Endothelial cell of umbilical vein (primary cell): ENCODE results near the gene SNX2. TPM values are rescaled to one million over a fixed set of nuclear protein-coding genes. Genes with fewer than 3 reads are reported as not detected.

Experiments used
- BruUV-seq: library from RNA; stranded (reverse); fragments of 400-500 nt; replicated peaks from 2 replicates; lab custom pipeline; 2021; lab: Mats Ljungman, UMichigan
- CTCF ChIA-PET: fragments of 300-600, 350-600 bp; sonication (Branson Sonifier 250); formaldehyde crosslinking; loops from one replicate; lab custom pipeline; 2021; ENCODE audit warnings: antibody characterized with exemption, inconsistent platforms; lab: Charles Lee
- POLR2A ChIA-PET: fragments of 300-600, 350-600 bp; sonication (Branson Sonifier 250); formaldehyde crosslinking; loops from one replicate; lab custom pipeline; 2021; ENCODE audit warnings: antibody characterized with exemption, inconsistent platforms; lab: Charles Lee
- DNase-seq: peaks from one replicate; pipeline ENCODE4 v3.0.0-alpha.2; 2011; ENCODE audit warnings: low read depth, low spot score
- FAIRE-seq: peaks from 2 replicates; lab custom pipeline; 2011; peaks lifted over from hg19 to GRCh38; lab: Jason Lieb, UNC
- H2AFZ ChIP-seq: 2 replicates; pipeline ENCODE4 v1.6.0; 2012; ENCODE audit warnings: low read depth, low read length, control low read depth, inconsistent platforms
- H3K27ac ChIP-seq: 2 replicates; pipeline ENCODE4 v1.5.1; 2011; ENCODE audit warnings: low read depth, mild to moderate bottlenecking, control low read depth, low read length, moderate library complexity; ENCODE audit not compliant: insufficient read depth
- H3K27me3 ChIP-seq, 2 experiments: 2 replicates each; pipeline versions ENCODE4 v1.6.0 to v1.6.1; 2011; ENCODE audit warnings: low read length in 2 of 2, mixed read lengths in 1 of 2; ENCODE audit not compliant: control insufficient read depth in 2 of 2, insufficient read depth in 2 of 2
- H3K36me3 ChIP-seq, 2 experiments: 2 replicates in 1 of 2; 3 replicates in 1 of 2; pipeline ENCODE4 v1.5.1; 2011; ENCODE audit warnings: low read length in 2 of 2, mild to moderate bottlenecking in 1 of 2, moderate library complexity in 1 of 2; ENCODE audit not compliant: control insufficient read depth in 2 of 2, insufficient read depth in 2 of 2; ENCODE audit errors: extremely low read depth in 1 of 2
- H3K4me1 ChIP-seq: 3 replicates; pipeline ENCODE4 v1.5.1; 2011; ENCODE audit warnings: mild to moderate bottlenecking, low read length; ENCODE audit not compliant: control insufficient read depth, insufficient read depth; ENCODE audit errors: extremely low read depth
- H3K4me2 ChIP-seq: 2 replicates; pipeline ENCODE4 v1.6.1; 2011; ENCODE audit warnings: low read length, control low read depth, mixed read lengths; ENCODE audit not compliant: insufficient read depth
- H3K4me3 ChIP-seq, 3 experiments: fragments of 200-600 bp in 1 of 3; sonication (generic), shearing (Covaris generic) in 1 of 3; replicated peaks in 1 of 3; 2 replicates each; pipeline ENCODE4 v1.5.1; 2011 to 2016; ENCODE audit warnings: control low read depth in 3 of 3, low read length in 3 of 3, mild to moderate bottlenecking in 2 of 3, inconsistent platforms in 1 of 3, low read depth in 1 of 3, moderate library complexity in 1 of 3; ENCODE audit not compliant: insufficient read depth in 1 of 3
- H3K79me2 ChIP-seq: 2 replicates; pipeline ENCODE4 v1.6.0; 2012; ENCODE audit warnings: low read length, inconsistent platforms; ENCODE audit not compliant: control insufficient read depth, insufficient read depth
- H3K9ac ChIP-seq: replicated peaks from 2 replicates; pipeline ENCODE3; 2011; ENCODE audit warnings: low read length, control low read depth; ENCODE audit not compliant: insufficient read depth; ENCODE audit errors: extremely low read depth
- H3K9me1 ChIP-seq: replicated peaks from 3 replicates; pipeline ENCODE4 v1.6.0; 2011; ENCODE audit warnings: mild to moderate bottlenecking, low read length; ENCODE audit not compliant: control insufficient read depth, insufficient read depth; ENCODE audit errors: extremely low read depth
- H3K9me3 ChIP-seq: replicated peaks from 2 replicates; pipeline ENCODE4 v1.5.1; 2012; ENCODE audit warnings: low read length, inconsistent platforms; ENCODE audit not compliant: control insufficient read depth, insufficient read depth
- H4K20me1 ChIP-seq: replicated peaks from 2 replicates; pipeline ENCODE3; 2011; ENCODE audit warnings: mild to moderate bottlenecking, low read length; ENCODE audit not compliant: control insufficient read depth, insufficient read depth; ENCODE audit errors: extremely low read depth
- EZH2 ChIP-seq: IDR thresholded peaks from 2 replicates; pipeline ENCODE4 v1.6.1; 2012; ENCODE audit warnings: borderline replicate concordance, low read depth, mild to moderate bottlenecking, moderate library complexity, low read length, inconsistent platforms; ENCODE audit not compliant: severe bottlenecking
- FOS ChIP-seq: IDR thresholded peaks from 2 replicates; pipeline ENCODE4 v1.6.1; 2011; ENCODE audit warnings: mild to moderate bottlenecking, low read length, moderate library complexity, borderline replicate concordance; ENCODE audit not compliant: insufficient read depth
- GATA2 ChIP-seq: IDR thresholded peaks from 2 replicates; pipeline ENCODE4 v1.7.0; 2011; ENCODE audit warnings: low read depth, mild to moderate bottlenecking, moderate library complexity, mixed read lengths, low read length; ENCODE audit not compliant: insufficient read length, insufficient read depth
- JUN ChIP-seq: IDR thresholded peaks from 2 replicates; pipeline ENCODE4 v1.6.1; 2011; ENCODE audit warnings: borderline replicate concordance, low read depth; ENCODE audit not compliant: insufficient read length, insufficient read depth
- MAX ChIP-seq: IDR thresholded peaks from 2 replicates; pipeline ENCODE4 v1.6.1; 2011; ENCODE audit not compliant: insufficient read depth, insufficient read length
- MYC ChIP-seq: IDR thresholded peaks from one replicate; pipeline ENCODE4 v1.6.1; 2011; ENCODE audit warnings: mild to moderate bottlenecking, low read depth, low read length
- POLR2AphosphoS5 ChIP-seq: IDR thresholded peaks from 2 replicates; pipeline ENCODE4 v1.6.1; 2012; ENCODE audit warnings: low read depth, mild to moderate bottlenecking, control low read depth, low read length, moderate library complexity; ENCODE audit not compliant: insufficient read depth
- dilution Hi-C: fragments of 300-500 bp; cut with MboI; formaldehyde crosslinking; loops from one replicate; pipeline ENCODE4 v1.15.0; 2019; ENCODE audit warnings: low sequenced_read_pairs; ENCODE audit not compliant: extremely low pct_ligation_motif_present
- intact Hi-C: fragments of 100-400 bp; cut with micrococcal nuclease; formaldehyde crosslinking; loops from one replicate; pipeline ENCODE4 v1.10.0; 2022
- polyA plus RNA-seq, 4 experiments: library from polyadenylated mRNA; depleted of rRNA in 3 of 4; stranded (reverse) in 3 of 4; unstranded in 1 of 4; fragments of >200 nt; gene quantifications; 2 replicates each; pipeline versions ENCODE4 v1.2.1 to v1.2.3, GENCODE V29; 2011 to 2012; ENCODE audit warnings: missing spikeins in 1 of 4
- total RNA-seq: library from RNA; stranded (reverse); gene quantifications from 2 replicates; pipeline ENCODE4 v1.2.3, GENCODE V29; 2021
- TF ChIP-seq, protein P1 (sequence below), 2 donors: IDR thresholded peaks; 1 replicate in 1 of 2; 2 replicates in 1 of 2; pipeline ENCODE4 v1.5.1; 2011; ENCODE audit warnings: low read length in 2 of 2, mild to moderate bottlenecking in 2 of 2, moderate library complexity in 2 of 2, control low read depth in 1 of 2, inconsistent platforms in 1 of 2, low read depth in 1 of 2; ENCODE audit not compliant: insufficient read depth in 1 of 2; ENCODE audit errors: extremely low read depth in 1 of 2

SNX2 gene
- total and polyA plus RNA-seq, 2 donors (not counting 3 experiments of a cell fraction or from before 2014, with no cell fraction given) = 14.4 to 51.2 TPM

DNA sequence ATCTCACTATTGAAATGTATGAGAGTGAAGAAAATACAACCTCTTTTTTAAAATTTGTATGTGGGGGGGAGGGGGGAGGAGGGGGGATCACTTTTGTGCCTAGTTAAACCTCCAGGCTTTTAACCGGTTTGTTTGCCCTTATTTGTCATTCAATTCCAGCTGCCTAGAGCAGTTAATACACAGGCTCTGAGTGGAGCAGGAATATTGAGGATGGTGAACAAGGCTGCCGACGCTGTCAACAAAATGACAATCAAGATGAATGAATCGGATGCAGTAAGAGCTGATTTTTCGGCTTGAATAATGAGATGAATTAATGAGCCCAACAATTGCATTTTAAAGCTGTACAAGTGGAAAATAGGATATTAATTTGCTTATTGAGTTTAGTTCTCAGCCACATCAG is 41.9 kb downstream of the SNX2 start:
- BruUV-seq = no TSS peak
- ChIA-PET CTCF (interaction anchor here (1.2 to 1.9 kb wide), 2 partner anchors 13 to 112 kb away, joined by 4 to 6 read pairs; no protein-coding TSS in a partner anchor), POLR2A (no interaction called here)
- H4K20me1 ChIP-seq = no peaks in the 10 kb centered on the region
- no peak overlapping the region for H3K4me3 ChIP-seq
- dilution Hi-C loops = no loop called here
- peaks cover 2 to 4% of the 10 kb centered on the region in 2 experiments for H3K36me3 ChIP-seq
- no peaks in the 10 kb centered on the region for H3K79me2 ChIP-seq
- no peaks in the 10 kb centered on the region for H3K9me1 ChIP-seq
- FAIRE-seq (no peak), DNase-seq (no peak)
- H3K9ac ChIP-seq = no peak overlapping the region
- no peak overlapping the region for H2AFZ ChIP-seq
- H3K9me3 ChIP-seq = no peaks in the 10 kb centered on the region
- intact Hi-C loops = no loop called here
- no peaks in the 10 kb centered on the region for H3K4me1 ChIP-seq
- no peaks in the 10 kb centered on the region for H3K27me3 ChIP-seq
- H3K27ac ChIP-seq = no peak overlapping the region
- TF ChIP-seq GATA2 (no peak), JUN (no peak), POLR2AphosphoS5 (no peak), MAX (no peak), MYC (no peak), EZH2 (no peak), FOS (no peak)
- TF ChIP-seq, protein P1, sequence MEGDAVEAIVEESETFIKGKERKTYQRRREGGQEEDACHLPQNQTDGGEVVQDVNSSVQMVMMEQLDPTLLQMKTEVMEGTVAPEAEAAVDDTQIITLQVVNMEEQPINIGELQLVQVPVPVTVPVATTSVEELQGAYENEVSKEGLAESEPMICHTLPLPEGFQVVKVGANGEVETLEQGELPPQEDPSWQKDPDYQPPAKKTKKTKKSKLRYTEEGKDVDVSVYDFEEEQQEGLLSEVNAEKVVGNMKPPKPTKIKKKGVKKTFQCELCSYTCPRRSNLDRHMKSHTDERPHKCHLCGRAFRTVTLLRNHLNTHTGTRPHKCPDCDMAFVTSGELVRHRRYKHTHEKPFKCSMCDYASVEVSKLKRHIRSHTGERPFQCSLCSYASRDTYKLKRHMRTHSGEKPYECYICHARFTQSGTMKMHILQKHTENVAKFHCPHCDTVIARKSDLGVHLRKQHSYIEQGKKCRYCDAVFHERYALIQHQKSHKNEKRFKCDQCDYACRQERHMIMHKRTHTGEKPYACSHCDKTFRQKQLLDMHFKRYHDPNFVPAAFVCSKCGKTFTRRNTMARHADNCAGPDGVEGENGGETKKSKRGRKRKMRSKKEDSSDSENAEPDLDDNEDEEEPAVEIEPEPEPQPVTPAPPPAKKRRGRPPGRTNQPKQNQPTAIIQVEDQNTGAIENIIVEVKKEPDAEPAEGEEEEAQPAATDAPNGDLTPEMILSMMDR (IDR thresholded peaks at IDR 0.05; ENCODE audit: extremely low read depth in 1 of 2, insufficient read depth in 1 of 2, low read depth in 1 of 2, low read length in 2 of 2) = no peak
- H3K4me2 ChIP-seq = no peak overlapping the region
